CD14-positive monocyte (primary cell): Measurements from ENCODE around the gene DLGAP1. TPM values are rescaled to one million over a fixed set of nuclear protein-coding genes. Genes with fewer than 3 reads are reported as not detected.

ENCODE experiments used
- DNase-seq, 3 donors: peaks; one replicate each; pipeline ENCODE4 v3.0.0-alpha.2; 2011 to 2022
- H2AFZ ChIP-seq: 2 replicates; pipeline ENCODE4 v1.6.0; 2012; ENCODE audit warnings: mild to moderate bottlenecking, low read depth, low read length, inconsistent platforms; ENCODE audit not compliant: insufficient read depth, poor library complexity, severe bottlenecking
- H3K27ac ChIP-seq, 2 donors: 1 replicate in 1 of 2; 2 replicates in 1 of 2; pipeline ENCODE4 v1.5.1; 2012 to 2013; ENCODE audit warnings: low read length in 2 of 2, control low read depth in 1 of 2, inconsistent platforms in 1 of 2, low read depth in 1 of 2, mild to moderate bottlenecking in 1 of 2
- H3K27me3 ChIP-seq, 2 donors: one replicate each; pipeline versions ENCODE4 v1.6.0 to v1.6.1; 2011 to 2013; ENCODE audit warnings: low read length in 2 of 2; ENCODE audit not compliant: control insufficient read depth in 2 of 2, insufficient read depth in 2 of 2
- H3K36me3 ChIP-seq, 2 donors: replicated peaks in 1 of 2; 1 replicate in 1 of 2; 2 replicates in 1 of 2; pipeline versions ENCODE4 v1.5.1 to v1.6.1; 2012 to 2013; ENCODE audit warnings: low read length in 2 of 2, control low read depth in 1 of 2, inconsistent platforms in 1 of 2, mild to moderate bottlenecking in 1 of 2; ENCODE audit not compliant: insufficient read depth in 2 of 2, control insufficient read depth in 1 of 2
- H3K4me1 ChIP-seq, 2 donors: 1 replicate in 1 of 2; 2 replicates in 1 of 2; pipeline versions ENCODE4 v1.5.1 to v1.6.1; 2012 to 2013; ENCODE audit warnings: low read length in 2 of 2, control low read depth in 1 of 2, inconsistent platforms in 1 of 2, mild to moderate bottlenecking in 1 of 2, moderate library complexity in 1 of 2; ENCODE audit not compliant: insufficient read depth in 2 of 2, control insufficient read depth in 1 of 2
- H3K4me2 ChIP-seq: replicated peaks from 2 replicates; pipeline ENCODE3; 2012; ENCODE audit warnings: low read length, moderate library complexity, mild to moderate bottlenecking; ENCODE audit not compliant: poor library complexity, severe bottlenecking; ENCODE audit errors: extremely low read depth
- H3K4me3 ChIP-seq, 3 experiments: fragments of 200-600 bp in 1 of 3; sonication (generic) in 1 of 3; replicated peaks in 1 of 3; 1 replicate in 2 of 3; 2 replicates in 1 of 3; pipeline ENCODE4 v1.5.1; 2011 to 2013; ENCODE audit warnings: low read length in 3 of 3, mild to moderate bottlenecking in 3 of 3, control low read depth in 2 of 3, low read depth in 2 of 3, inconsistent platforms in 1 of 3, moderate library complexity in 1 of 3
- H3K79me2 ChIP-seq: 2 replicates; pipeline ENCODE4 v1.6.0; 2012; ENCODE audit warnings: mild to moderate bottlenecking, control low read depth, inconsistent platforms, low read length, moderate library complexity; ENCODE audit not compliant: insufficient read depth
- H3K9ac ChIP-seq: 2 replicates; pipeline ENCODE4 v1.6.0; 2017; ENCODE audit warnings: low read length, mild to moderate bottlenecking; ENCODE audit not compliant: insufficient read depth, poor library complexity, severe bottlenecking
- H3K9me3 ChIP-seq, 2 donors: replicated peaks in 1 of 2; 1 replicate in 1 of 2; 2 replicates in 1 of 2; pipeline versions ENCODE4 v1.5.1 to v1.6.1; 2012 to 2013; ENCODE audit warnings: low read length in 2 of 2, control low read depth in 1 of 2; ENCODE audit not compliant: control insufficient read depth in 1 of 2, insufficient read depth in 1 of 2
- H4K20me1 ChIP-seq: 2 replicates; pipeline ENCODE4 v1.6.0; 2012; ENCODE audit warnings: mild to moderate bottlenecking, low read length, control low read depth, moderate library complexity; ENCODE audit not compliant: insufficient read depth
- H3K27ac Mint-ChIP-seq, 7 donors: one replicate each; pipeline ENCODE4 v1.8.0; 2020; ENCODE audit warnings: mild to moderate bottlenecking in 7 of 7, mixed read lengths in 7 of 7, moderate library complexity in 6 of 7, inconsistent platforms in 2 of 7
- H3K27me3 Mint-ChIP-seq, 3 donors: one replicate each; pipeline ENCODE4 v1.8.0; 2021 to 2022; ENCODE audit warnings: low read depth in 3 of 3, mild to moderate bottlenecking in 3 of 3, mixed read lengths in 3 of 3, moderate library complexity in 3 of 3, inconsistent platforms in 1 of 3
- H3K36me3 Mint-ChIP-seq, 2 donors: one replicate each; pipeline ENCODE4 v1.8.0; 2020; ENCODE audit warnings: mixed read lengths in 2 of 2, inconsistent platforms in 1 of 2, mild to moderate bottlenecking in 1 of 2
- H3K4me1 Mint-ChIP-seq: one replicate; pipeline ENCODE4 v1.8.0; 2020; ENCODE audit warnings: mild to moderate bottlenecking, mixed read lengths
- H3K4me3 Mint-ChIP-seq, 2 donors: one replicate each; pipeline ENCODE4 v1.8.0; 2020; ENCODE audit warnings: mild to moderate bottlenecking in 2 of 2, mixed read lengths in 2 of 2, moderate library complexity in 1 of 2
- H3K9me3 Mint-ChIP-seq, 7 donors: one replicate each; pipeline ENCODE4 v1.8.0; 2020 to 2022; ENCODE audit warnings: mixed read lengths in 7 of 7, mild to moderate bottlenecking in 6 of 7, moderate library complexity in 6 of 7, inconsistent platforms in 2 of 7
- CTCF ChIP-seq: fragments of 200-600 bp; IDR thresholded peaks from one replicate; pipeline ENCODE4 v1.8.0; 2022; ENCODE audit warnings: antibody characterized with exemption, mild to moderate bottlenecking
- WGBS: methylation state at CpG from one replicate; pipeline ENCODE4 v1.1.5; 2013; ENCODE audit warnings: missing lambda C conversion rate; ENCODE audit not compliant: insufficient coverage; 5-methylcytosine and 5-hydroxymethylcytosine counted together
- intact Hi-C, 2 donors: fragments of 100-400 bp; cut with micrococcal nuclease; formaldehyde crosslinking; loops; one replicate each; pipeline versions ENCODE4 v1.15.0 to v1.15.1; 2023
- polyA plus RNA-seq, 3 donors: library from polyadenylated mRNA; depleted of rRNA in 1 of 3; unstranded in 2 of 3; stranded (reverse) in 1 of 3; fragments of 300-500 nt in 2 of 3; fragments of >200 nt in 1 of 3; fragmentation: Illumina TruSeq in 2 of 3; gene quantifications; 1 replicate in 2 of 3; 2 replicates in 1 of 3; pipeline ENCODE4 v1.2.3, GENCODE V29; 2012 to 2021

DLGAP1 gene
- polyA plus RNA-seq, 3 donors: 0.09 to 0.42 TPM; not detected in 1

GRCh38 chr18:3653851-3654441 is 801.2 kb downstream of the DLGAP1 start:
- H3K4me3 Mint-ChIP-seq: no peak overlapping the region
- H3K4me2 ChIP-seq: no peak overlapping the region
- H3K9ac ChIP-seq: no peak overlapping the region
- H3K36me3 Mint-ChIP-seq: peaks cover 0 to 2% of the 10 kb centered on the region in 2 donors
- WGBS: 90% methylated on average over 11 of the region's 12 CpGs
- H3K9me3 ChIP-seq: no peaks in the 10 kb centered on the region
- no peak overlapping the region for H3K27ac ChIP-seq
- intact Hi-C loops: no loop called here
- H3K36me3 ChIP-seq: no peaks in the 10 kb centered on the region
- H3K79me2 ChIP-seq: no peaks in the 10 kb centered on the region
- no peak overlapping the region for H3K4me3 ChIP-seq
- peaks cover 0 to 2% (median 0%) of the 10 kb centered on the region in 3 donors for H3K27me3 Mint-ChIP-seq
- H3K27ac Mint-ChIP-seq: peak overlapping the region in 2 of 7 donors; percentile 38 to 74
- peaks cover 0 to 2% (median 0%) of the 10 kb centered on the region in 7 donors for H3K9me3 Mint-ChIP-seq
- peaks cover 21% of the 10 kb centered on the region for H3K4me1 Mint-ChIP-seq
- H4K20me1 ChIP-seq: no peaks in the 10 kb centered on the region
- no peak for DNase-seq
- no peak for TF ChIP-seq CTCF
- no peaks in the 10 kb centered on the region for H3K27me3 ChIP-seq
- H2AFZ ChIP-seq: no peak overlapping the region
- peaks cover 17 to 19% of the 10 kb centered on the region in 2 donors for H3K4me1 ChIP-seq

- H3K4me1 Mint-ChIP-seq: peaks cover 20% of the 10 kb centered on the region
These were observed 801.8 kb downstream of the DLGAP1 start for GRCh38 chr18:3653263-3653850.

More at GRCh38 chr18:3653263-3653850, 801.8 kb downstream of the DLGAP1 start:
- Histone ChIP-seq H3K27ac (peak overlapping the region in 1 of 2 donors; percentile 5), H3K27me3 (no peaks in the 10 kb centered on the region), H3K4me1 (peaks cover 17 to 19% of the 10 kb centered on the region in 2 donors), H3K9ac (no peak overlapping the region), H4K20me1 (no peaks in the 10 kb centered on the region), H3K79me2 (no peaks in the 10 kb centered on the region), H3K4me2 (no peak overlapping the region), H2AFZ (no peak overlapping the region), H3K36me3 (no peaks in the 10 kb centered on the region), H3K9me3 (no peaks in the 10 kb centered on the region), H3K4me3 (no peak overlapping the region)
- H3K9me3 Mint-ChIP-seq: peaks cover 0 to 2% (median 0%) of the 10 kb centered on the region in 7 donors
- intact Hi-C loops: no loop called here
- DNase-seq: peak in 1 of 3 donors; percentile 23
- WGBS: 90% methylated on average over 2 of the region's 5 CpGs
- no peak overlapping the region for H3K4me3 Mint-ChIP-seq
- TF ChIP-seq CTCF: peak; percentile 23
- H3K36me3 Mint-ChIP-seq: peaks cover 0 to 2% of the 10 kb centered on the region in 2 donors
- H3K27ac Mint-ChIP-seq: peak overlapping the region in 5 of 7 donors; percentile 31 to 90 (median 60)
- H3K27me3 Mint-ChIP-seq: peaks cover 0 to 2% (median 0%) of the 10 kb centered on the region in 3 donors
